Endodermal cell (in vitro differentiated cells): Measurements from ENCODE around the gene CACNA1H. TPM values are rescaled to one million over a fixed set of nuclear protein-coding genes. Genes with fewer than 3 reads are reported as not detected.

Experiments used
- DNase-seq: peaks from one replicate; pipeline ENCODE4 v3.0.0-alpha.2; 2017
- H3K27ac ChIP-seq: 2 replicates; pipeline ENCODE4 v1.5.1; 2013; ENCODE audit warnings: mild to moderate bottlenecking, low read depth, low read length, moderate library complexity
- H3K27me3 ChIP-seq: 2 replicates; pipeline ENCODE4 v1.6.1; 2013; ENCODE audit warnings: mild to moderate bottlenecking, low read length, moderate library complexity; ENCODE audit not compliant: insufficient read depth, control insufficient read depth, poor library complexity, severe bottlenecking
- H3K36me3 ChIP-seq: 2 replicates; pipeline ENCODE4 v1.7.0; 2013; ENCODE audit warnings: mild to moderate bottlenecking, low read length, moderate library complexity; ENCODE audit not compliant: control insufficient read depth, insufficient read depth
- H3K4me1 ChIP-seq: one replicate; pipeline ENCODE4 v1.7.0; 2013; ENCODE audit warnings: low read length; ENCODE audit not compliant: control insufficient read depth, insufficient read depth
- H3K4me3 ChIP-seq: 2 replicates; pipeline ENCODE4 v1.5.1; 2013; ENCODE audit warnings: mild to moderate bottlenecking, low read length, moderate library complexity
- H3K9ac ChIP-seq: 2 replicates; pipeline ENCODE4 v1.6.1; 2013; ENCODE audit warnings: mild to moderate bottlenecking, low read length, moderate library complexity; ENCODE audit not compliant: poor library complexity, severe bottlenecking; ENCODE audit errors: extremely low read depth
- H3K9me3 ChIP-seq: 2 replicates; pipeline ENCODE4 v1.6.1; 2013; ENCODE audit warnings: mild to moderate bottlenecking, low read length, moderate library complexity; ENCODE audit not compliant: control insufficient read depth
- H3K27ac Mint-ChIP-seq: 2 replicates; pipeline ENCODE4 v1.8.0; 2020; ENCODE audit warnings: mixed read lengths
- H3K27me3 Mint-ChIP-seq: 2 replicates; pipeline ENCODE4 v1.8.0; 2021; ENCODE audit warnings: mild to moderate bottlenecking, mixed read lengths; ENCODE audit not compliant: insufficient read depth
- H3K36me3 Mint-ChIP-seq: 2 replicates; pipeline ENCODE4 v1.8.0; 2020; ENCODE audit warnings: low read depth, mixed read lengths
- H3K4me1 Mint-ChIP-seq: 2 replicates; pipeline ENCODE4 v1.8.0; 2020; ENCODE audit warnings: mixed read lengths
- H3K4me3 Mint-ChIP-seq: 2 replicates; pipeline ENCODE4 v1.8.0; 2020; ENCODE audit warnings: mild to moderate bottlenecking, moderate library complexity, mixed read lengths
- H3K9me3 Mint-ChIP-seq: 2 replicates; pipeline ENCODE4 v1.8.0; 2020; ENCODE audit warnings: mild to moderate bottlenecking, mixed read lengths
- CTCF ChIP-seq: fragments of 200-600 bp; sonication (generic); conservative IDR thresholded peaks from 2 replicates; pipeline ENCODE4 v1.5.0; 2021; ENCODE audit warnings: antibody characterized with exemption, mild to moderate bottlenecking
- WGBS, 2 experiments: methylation state at CpG; one replicate each; pipeline versions ENCODE4 v1.1.5 to v1.1.7; 2013; ENCODE audit warnings: missing lambda C conversion rate in 2 of 2, mixed read lengths in 1 of 2; ENCODE audit not compliant: insufficient coverage in 1 of 2, insufficient read length in 1 of 2; 5-methylcytosine and 5-hydroxymethylcytosine counted together
- total RNA-seq, 2 donors: library from RNA; stranded (reverse); fragmentation: NEBNext Ultra II Directional in 1 of 2; extraction: Animal tissue kit (Norgen Biotek cat#: 25700) in 1 of 2; gene quantifications; 2 replicates in 1 of 2; 3 replicates in 1 of 2; pipeline ENCODE4 v1.2.1, GENCODE V29; 2021

The CACNA1H gene
- total RNA-seq, 2 donors from 2014 or later = 31.6 to 45.0 TPM

GRCh38 chr16:1113489-1113888, 39.4 kb upstream of the CACNA1H start:
- no peak overlapping the region for H3K27ac Mint-ChIP-seq
- 90 to 94% methylated on average over 4 to 13 of the region's 16 CpGs for WGBS, 2 experiments
- H3K9me3 Mint-ChIP-seq = no peaks in the 10 kb centered on the region
- Histone ChIP-seq H3K9me3 (no peaks in the 10 kb centered on the region), H3K36me3 (no peaks in the 10 kb centered on the region), H3K4me1 (no peaks in the 10 kb centered on the region), H3K9ac (no peak overlapping the region), H3K27me3 (peaks cover 2% of the 10 kb centered on the region), H3K4me3 (no peak overlapping the region), H3K27ac (no peak overlapping the region)
- no peaks in the 10 kb centered on the region for H3K4me1 Mint-ChIP-seq
- no peaks in the 10 kb centered on the region for H3K36me3 Mint-ChIP-seq
- no peak overlapping the region for H3K4me3 Mint-ChIP-seq
- no peak for TF ChIP-seq CTCF
- no peak for DNase-seq
- peaks cover 24% of the 10 kb centered on the region for H3K27me3 Mint-ChIP-seq

GRCh38 chr16:1113889-1114526, 38.9 kb upstream of the CACNA1H start:
- Histone ChIP-seq H3K27me3 (no peaks in the 10 kb centered on the region), H3K4me3 (no peak overlapping the region), H3K27ac (no peak overlapping the region), H3K36me3 (no peaks in the 10 kb centered on the region), H3K9ac (no peak overlapping the region), H3K9me3 (no peaks in the 10 kb centered on the region), H3K4me1 (no peaks in the 10 kb centered on the region)
- no peaks in the 10 kb centered on the region for H3K9me3 Mint-ChIP-seq
- no peaks in the 10 kb centered on the region for H3K4me1 Mint-ChIP-seq
- H3K27ac Mint-ChIP-seq = no peak overlapping the region
- TF ChIP-seq CTCF = no peak
- WGBS, 2 experiments = 86 to 93% methylated on average over 6 to 15 of the region's 15 CpGs
- peaks cover 24% of the 10 kb centered on the region for H3K27me3 Mint-ChIP-seq
- H3K36me3 Mint-ChIP-seq = no peaks in the 10 kb centered on the region
- no peak for DNase-seq
- no peak overlapping the region for H3K4me3 Mint-ChIP-seq

GRCh38 chr16:1116693-1117077, 36.2 kb upstream of the CACNA1H start:
- no peak for DNase-seq

More at GRCh38 chr16:1116693-1117077, 36.2 kb upstream of the CACNA1H start:
- Histone ChIP-seq H3K4me3 (no peak overlapping the region), H3K36me3 (no peaks in the 10 kb centered on the region), H3K4me1 (no peaks in the 10 kb centered on the region), H3K9me3 (no peaks in the 10 kb centered on the region), H3K9ac (no peak overlapping the region), H3K27me3 (no peaks in the 10 kb centered on the region), H3K27ac (no peak overlapping the region)
- no peaks in the 10 kb centered on the region for H3K9me3 Mint-ChIP-seq
- H3K4me1 Mint-ChIP-seq = no peaks in the 10 kb centered on the region
- no peak overlapping the region for H3K27ac Mint-ChIP-seq
- TF ChIP-seq CTCF = no peak
- 89 to 100% methylated on average over 5 to 9 of the region's 16 CpGs for WGBS, 2 experiments
- H3K27me3 Mint-ChIP-seq = peaks cover 5% of the 10 kb centered on the region
- no peak overlapping the region for H3K4me3 Mint-ChIP-seq
- no peaks in the 10 kb centered on the region for H3K36me3 Mint-ChIP-seq
